ENCODE results near the gene CHRNA4.

CHRNA4 gene

GRCh38 chr20:63294536-63294900 is 66.6 kb downstream of the CHRNA4 start:
- no peak for TF ChIP-seq POLR2A (IDR thresholded peaks at IDR 0.05; ENCODE audit: extremely low read depth, insufficient read length)
- TF ChIP-seq MAX (IDR thresholded peaks at IDR 0.05; ENCODE audit: low read depth, low read length): no peak
- no peak for TF ChIP-seq CTCF (IDR thresholded peaks at IDR 0.05; ENCODE audit: low read depth, low read length)
- TF ChIP-seq MYC (IDR thresholded peaks at IDR 0.05; ENCODE audit: low read depth, low read length): no peak
- H3K4me3 ChIP-seq (ENCODE audit: low read depth, low read length): no peak overlapping the region
- no peak for DNase-seq (ENCODE audit: low read depth)

GRCh38 chr20:63293871-63294535 is 67.1 kb downstream of the CHRNA4 start:
- DNase-seq (ENCODE audit: low read depth): no peak
- no peak for TF ChIP-seq MYC (IDR thresholded peaks at IDR 0.05; ENCODE audit: low read depth, low read length)
- TF ChIP-seq MAX (IDR thresholded peaks at IDR 0.05; ENCODE audit: low read depth, low read length): no peak
- TF ChIP-seq POLR2A (IDR thresholded peaks at IDR 0.05; ENCODE audit: extremely low read depth, insufficient read length): no peak
- TF ChIP-seq CTCF (IDR thresholded peaks at IDR 0.05; ENCODE audit: low read depth, low read length): no peak
- no peak overlapping the region for H3K4me3 ChIP-seq (ENCODE audit: low read depth, low read length)

- no peak overlapping the region for H3K4me3 ChIP-seq (ENCODE audit: low read depth, low read length)
- DNase-seq (ENCODE audit: low read depth): no peak
- TF ChIP-seq MAX (IDR thresholded peaks at IDR 0.05; ENCODE audit: low read depth, low read length): no peak
- no peak for TF ChIP-seq CTCF (IDR thresholded peaks at IDR 0.05; ENCODE audit: low read depth, low read length)
- TF ChIP-seq MYC (IDR thresholded peaks at IDR 0.05; ENCODE audit: low read depth, low read length): no peak
- TF ChIP-seq POLR2A (IDR thresholded peaks at IDR 0.05; ENCODE audit: extremely low read depth, insufficient read length): no peak
Observed at GRCh38 chr20:63293456-63293855, 67.7 kb downstream of the CHRNA4 start.
